GM18867 (cell line): Measurements from ENCODE around the gene S1PR3.
A peak's percentile ranks its signal among the peaks of the same experiment; 100 is the strongest.
"Not testable (repeated sequence)": the region's sequence is repeated elsewhere in the genome, so short reads cannot be mapped to it uniquely, and the experiment has no call there.

Experiments
- ATAC-seq: cut with Tn5 transposase; IDR thresholded peaks from one replicate; pipeline ENCODE4 v1.9.1; 2021; ENCODE audit warnings: mild to moderate bottlenecking, moderate library complexity; ENCODE audit not compliant: unreplicated experiment

Gene S1PR3

DNA sequence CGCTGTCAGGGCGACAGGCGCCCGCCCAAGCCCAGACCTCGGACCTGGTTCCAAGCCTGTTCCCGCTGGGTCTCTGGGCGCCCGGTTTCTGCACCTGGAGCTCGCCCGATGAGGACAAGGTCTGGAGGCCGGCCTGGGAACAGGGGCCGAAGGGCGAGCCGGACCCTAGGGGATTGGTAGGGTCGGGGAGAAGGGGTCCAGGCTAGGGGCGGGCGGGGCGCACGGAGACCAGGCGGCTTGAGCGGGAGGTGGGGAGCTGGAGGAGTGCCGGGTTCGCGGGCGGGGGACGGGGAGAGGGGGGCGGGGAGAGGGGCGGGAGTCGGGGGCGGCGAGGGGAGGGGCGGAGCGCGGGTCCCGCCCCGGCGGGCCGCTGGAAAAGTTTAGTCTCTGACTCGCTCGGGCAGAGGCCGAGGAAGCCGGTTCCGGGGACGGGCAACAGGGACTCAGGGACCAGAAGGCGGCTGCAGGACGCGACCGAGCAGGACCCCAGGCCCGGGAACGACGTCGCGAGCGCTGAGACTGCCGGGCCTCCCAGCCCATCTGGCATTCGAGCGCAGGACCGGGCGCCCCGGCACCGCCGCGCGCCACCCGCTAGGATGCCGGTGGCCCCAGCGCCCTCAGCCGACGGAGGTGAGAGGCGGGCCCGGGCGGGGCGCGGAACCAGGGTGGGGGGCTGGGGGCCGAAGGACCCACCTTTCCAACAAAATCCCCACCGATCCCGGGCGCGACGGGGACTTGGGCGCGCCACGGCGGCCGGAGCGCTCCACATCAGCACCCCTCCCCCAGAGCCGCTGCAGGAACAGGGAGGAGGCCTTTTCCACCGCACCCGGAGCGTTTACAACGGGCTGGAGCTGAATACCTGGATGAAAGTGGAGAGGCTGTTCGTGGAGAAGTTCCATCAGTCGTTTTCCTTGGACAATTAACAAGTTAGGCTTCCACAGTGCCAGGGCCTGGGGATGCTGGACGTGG, at the start of gene S1PR3:
Gene S1PR3, plus strand, starts transcription at position 403 of the 969 bp plus-strand sequence. CDS start 9,733 bp downstream, outside the sequence.
- no peak for ATAC-seq

DNA sequence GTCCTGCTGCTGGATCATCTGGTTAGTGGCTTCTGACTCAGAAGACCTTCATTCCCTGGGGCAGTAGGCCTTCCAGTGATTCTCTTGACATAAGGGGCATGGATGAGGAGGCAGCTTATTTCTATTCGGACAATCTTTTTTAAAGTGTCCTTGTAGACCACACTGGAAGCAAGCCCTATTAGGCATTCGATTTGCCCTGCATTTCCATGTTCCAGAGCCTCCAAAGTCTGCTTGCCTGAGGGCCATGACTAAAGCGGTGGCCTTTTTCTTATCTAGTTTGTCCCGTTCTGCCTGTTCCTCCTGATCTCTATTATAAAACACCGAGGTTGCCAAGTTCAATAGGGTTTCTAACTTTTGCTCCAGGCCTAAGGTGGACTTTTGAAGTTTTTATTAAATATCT, 49.7 kb upstream of the S1PR3 start:
- ATAC-seq = not testable (repeated sequence)

GRCh38 chr9:88942411-88942810, 48.9 kb upstream of the S1PR3 start:
- no peak for ATAC-seq

DNA sequence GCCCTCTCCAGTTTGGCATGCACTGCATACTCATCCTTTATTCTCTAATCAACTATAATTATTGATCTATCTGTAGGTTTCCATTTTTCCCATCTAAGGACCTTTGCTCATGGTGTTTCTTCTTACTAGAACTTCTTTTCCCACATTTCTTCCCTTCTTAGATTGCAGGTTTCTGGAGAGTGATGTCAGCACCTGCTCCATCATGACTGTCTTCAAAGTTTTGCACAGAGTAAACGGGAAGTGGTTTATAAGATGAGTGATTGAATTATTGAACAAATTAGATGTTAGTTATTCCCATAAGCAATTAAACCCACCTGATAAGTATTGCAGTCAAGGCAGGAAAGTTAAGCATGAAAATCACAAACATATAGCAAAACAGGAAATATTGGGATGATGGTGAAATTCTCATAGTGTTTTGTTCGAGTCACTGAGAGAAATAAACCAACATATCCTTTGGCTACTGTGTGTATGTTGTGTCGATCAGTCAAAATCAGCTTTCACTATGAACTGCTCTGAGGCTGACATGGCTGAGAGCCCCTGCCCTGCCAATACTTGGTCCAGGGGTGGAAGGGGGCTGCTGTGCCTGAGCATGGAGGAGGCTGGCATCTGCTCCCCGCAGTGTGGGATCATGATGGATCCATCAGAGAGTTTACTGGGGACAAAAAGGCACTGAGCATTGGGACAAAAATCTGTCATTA, 45.5 kb upstream of the S1PR3 start:
- ATAC-seq = no peak

DNA sequence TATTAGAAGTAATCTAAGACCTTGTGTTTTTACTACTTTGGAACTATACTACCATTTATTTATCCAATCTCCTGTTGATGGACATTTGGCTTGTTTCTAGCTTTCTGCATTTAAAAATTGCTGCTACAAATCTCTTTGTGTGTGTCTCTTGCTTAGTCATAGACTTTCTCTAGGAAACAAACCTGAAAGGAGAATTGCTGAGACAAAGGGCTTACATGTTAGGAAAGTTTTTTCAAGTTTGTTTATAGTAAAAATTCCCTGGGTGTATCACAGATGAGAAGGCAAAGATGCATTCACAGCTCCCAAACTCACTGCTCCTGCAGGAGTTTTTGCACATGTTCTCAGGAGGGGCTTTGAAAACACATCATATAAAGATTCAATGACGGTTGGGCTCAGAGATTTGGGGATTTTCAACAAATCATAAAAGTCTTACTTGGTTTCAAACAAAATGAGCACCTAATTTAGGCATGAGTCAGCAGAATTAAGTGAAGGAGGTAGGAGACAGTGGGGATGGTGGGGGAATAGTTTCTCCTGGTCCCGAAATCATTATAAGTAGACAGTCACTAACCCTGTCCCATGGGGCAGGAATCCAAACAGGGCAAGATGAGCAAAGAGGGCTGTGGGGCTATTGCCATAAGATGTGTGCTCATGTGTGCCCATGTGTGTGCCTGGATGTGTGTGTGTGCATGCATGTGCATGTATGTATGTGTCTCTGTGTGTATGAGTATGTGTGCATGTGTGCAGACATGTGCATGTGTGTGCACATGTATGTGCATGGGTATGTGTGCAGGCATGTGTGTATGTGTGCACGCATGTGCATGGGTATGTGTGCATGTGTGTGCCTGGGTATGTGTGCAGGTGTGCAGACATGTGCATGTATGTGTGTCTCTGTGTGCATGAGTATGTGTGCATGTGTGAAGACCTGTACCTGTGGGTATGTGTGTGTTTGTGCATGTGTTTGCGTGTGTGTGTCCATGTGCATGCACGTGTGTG, 43.4 kb upstream of the S1PR3 start:
- no peak for ATAC-seq

- ATAC-seq = no peak
Measured at GRCh38 chr9:88949425-88949824, 41.8 kb upstream of the S1PR3 start.

- peak; percentile 45 for ATAC-seq
Measured at GRCh38 chr9:88949961-88950340, 41.3 kb upstream of the S1PR3 start.

- ATAC-seq = no peak
Measured at GRCh38 chr9:88950341-88951154, 40.7 kb upstream of the S1PR3 start.

DNA sequence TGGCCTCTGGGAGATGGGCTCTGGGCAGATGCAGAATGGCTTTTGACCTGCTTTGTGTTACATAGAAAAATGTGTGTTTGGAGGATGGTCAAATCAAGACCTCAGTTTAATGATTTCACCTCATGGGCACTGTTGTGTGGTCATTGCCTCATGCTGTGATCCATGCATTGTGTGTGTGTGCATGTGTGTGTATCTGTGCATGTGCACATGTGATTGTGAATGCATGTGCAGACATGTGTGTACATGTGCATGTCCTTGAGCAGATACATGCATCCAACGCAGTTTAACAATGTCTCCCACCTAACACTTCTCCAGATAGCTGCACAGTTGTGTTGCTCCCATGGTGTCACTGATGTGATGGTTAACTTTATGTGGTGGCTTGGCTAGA, 40.1 kb upstream of the S1PR3 start:
- no peak for ATAC-seq

DNA sequence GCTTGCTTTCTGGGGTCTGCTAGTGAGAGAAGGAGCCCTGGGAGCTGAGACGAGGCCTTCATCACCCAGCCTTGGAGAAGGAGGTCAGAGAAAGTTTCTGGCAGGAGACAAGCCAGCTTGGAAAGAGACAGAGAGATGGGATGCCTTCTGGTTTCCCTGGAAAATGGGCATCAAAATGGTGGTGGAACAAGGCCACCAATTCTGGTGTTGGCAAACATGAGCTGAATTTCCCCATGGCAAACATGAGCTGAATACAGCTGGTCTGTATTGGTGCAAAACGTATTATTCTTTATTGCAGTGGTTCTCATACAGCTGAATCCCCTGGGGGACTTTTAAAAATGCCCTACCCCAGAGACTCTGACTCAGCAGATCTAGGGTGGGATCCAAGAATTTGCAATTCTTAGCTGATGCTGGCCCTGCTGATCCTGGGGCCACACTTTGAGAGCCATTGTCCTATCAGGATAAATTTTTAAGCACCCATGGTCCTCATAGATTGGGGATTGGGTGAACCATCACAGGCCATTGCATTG, 39.1 kb upstream of the S1PR3 start:
- ATAC-seq = no peak

GRCh38 chr9:88952976-88953375, 38.3 kb upstream of the S1PR3 start:
- ATAC-seq = no peak

GRCh38 chr9:88953381-88954029, 37.8 kb upstream of the S1PR3 start:
- ATAC-seq = no peak

DNA sequence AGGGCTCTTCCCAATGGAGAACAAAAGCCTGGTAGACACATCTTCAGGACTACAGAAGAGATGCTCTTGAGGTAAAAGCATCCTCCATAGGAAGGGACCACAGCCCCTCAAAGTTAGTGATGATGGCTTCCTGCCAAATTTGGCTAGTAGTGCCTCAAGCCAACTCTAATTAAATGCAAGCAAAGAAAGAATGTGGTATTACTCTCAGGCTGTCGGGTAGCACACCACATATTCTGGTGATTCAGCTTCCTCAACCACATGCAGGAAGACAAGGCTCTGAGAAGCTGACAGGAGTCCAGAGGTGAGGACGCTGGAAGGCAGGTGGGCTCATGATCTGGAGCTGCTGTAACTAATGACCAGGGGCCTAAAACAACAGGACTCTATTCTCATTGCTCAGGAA, 37.2 kb upstream of the S1PR3 start:
- ATAC-seq = no peak

- no peak for ATAC-seq
Measured at GRCh38 chr9:88957526-88957925, 33.7 kb upstream of the S1PR3 start.

- no peak for ATAC-seq
Measured at GRCh38 chr9:88959727-88960469, 31.4 kb upstream of the S1PR3 start.

- no peak for ATAC-seq
Measured at GRCh38 chr9:88960632-88961031, 30.6 kb upstream of the S1PR3 start.

- ATAC-seq = no peak
Measured at GRCh38 chr9:88965473-88965872, 25.8 kb upstream of the S1PR3 start.

DNA sequence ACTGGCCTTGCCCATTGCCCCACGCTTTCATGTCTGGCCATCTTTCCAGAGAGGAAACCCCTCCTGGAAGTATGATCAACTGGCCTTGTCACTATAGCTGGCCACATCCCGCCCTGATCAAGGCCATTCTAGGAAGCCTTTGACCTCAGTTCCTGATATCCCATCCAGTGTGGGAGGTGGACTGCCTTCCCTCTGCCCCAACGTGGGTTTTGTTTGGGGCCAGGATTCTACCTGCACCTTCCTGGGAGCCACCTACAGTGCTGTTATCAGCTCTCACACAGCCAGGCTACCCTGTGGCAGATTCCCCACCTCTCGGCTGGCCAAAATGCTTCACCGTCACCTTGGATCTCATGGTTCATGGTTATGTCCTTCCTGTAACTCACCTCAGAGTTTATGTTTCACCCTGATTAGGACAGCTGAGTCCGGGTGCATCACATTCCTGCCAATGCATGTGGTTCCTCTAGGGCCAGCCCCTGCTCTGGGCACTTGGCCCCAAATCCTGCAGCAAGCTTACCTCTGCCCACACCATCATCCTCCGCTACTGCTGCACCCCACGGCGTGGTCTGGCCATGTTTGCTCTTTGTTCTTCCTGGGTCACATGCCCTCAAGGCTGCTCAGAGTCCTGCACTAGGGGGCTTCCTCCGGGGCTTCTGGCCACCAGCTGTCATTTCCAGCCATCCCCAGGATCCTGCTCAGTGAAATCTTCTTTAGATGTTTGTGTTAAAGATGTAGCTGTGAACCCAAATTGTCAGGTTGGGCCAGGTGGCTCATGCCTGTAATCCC, 24.2 kb upstream of the S1PR3 start:
- ATAC-seq = no peak
